Measurements from ENCODE around the gene LIF. TPM values are rescaled to one million over a fixed set of nuclear protein-coding genes. Genes with fewer than 3 reads are reported as not detected.
A peak's percentile ranks its signal among the peaks of the same experiment; 100 is the strongest.
"Not testable (repeated sequence)": the region's sequence is repeated elsewhere in the genome, so short reads cannot be mapped to it uniquely, and the experiment has no call there.

Gene LIF
- total RNA-seq, 1 donor from 2014 or later, result 3.8 TPM

- H3K27ac Mint-ChIP-seq, result no peak overlapping the region
- no peaks in the 10 kb centered on the region for H3K36me3 Mint-ChIP-seq
- DNase-seq (ENCODE audit: extremely low spot score, unreplicated experiment), result no peak
- H3K9me3 Mint-ChIP-seq, result no peaks in the 10 kb centered on the region
- no peak overlapping the region for H3K4me3 Mint-ChIP-seq
- peaks cover 5% of the 10 kb centered on the region for H3K4me1 Mint-ChIP-seq (ENCODE audit: unreplicated experiment)
- H3K27me3 Mint-ChIP-seq, result peaks cover 15% of the 10 kb centered on the region
- TF ChIP-seq, protein P1, sequence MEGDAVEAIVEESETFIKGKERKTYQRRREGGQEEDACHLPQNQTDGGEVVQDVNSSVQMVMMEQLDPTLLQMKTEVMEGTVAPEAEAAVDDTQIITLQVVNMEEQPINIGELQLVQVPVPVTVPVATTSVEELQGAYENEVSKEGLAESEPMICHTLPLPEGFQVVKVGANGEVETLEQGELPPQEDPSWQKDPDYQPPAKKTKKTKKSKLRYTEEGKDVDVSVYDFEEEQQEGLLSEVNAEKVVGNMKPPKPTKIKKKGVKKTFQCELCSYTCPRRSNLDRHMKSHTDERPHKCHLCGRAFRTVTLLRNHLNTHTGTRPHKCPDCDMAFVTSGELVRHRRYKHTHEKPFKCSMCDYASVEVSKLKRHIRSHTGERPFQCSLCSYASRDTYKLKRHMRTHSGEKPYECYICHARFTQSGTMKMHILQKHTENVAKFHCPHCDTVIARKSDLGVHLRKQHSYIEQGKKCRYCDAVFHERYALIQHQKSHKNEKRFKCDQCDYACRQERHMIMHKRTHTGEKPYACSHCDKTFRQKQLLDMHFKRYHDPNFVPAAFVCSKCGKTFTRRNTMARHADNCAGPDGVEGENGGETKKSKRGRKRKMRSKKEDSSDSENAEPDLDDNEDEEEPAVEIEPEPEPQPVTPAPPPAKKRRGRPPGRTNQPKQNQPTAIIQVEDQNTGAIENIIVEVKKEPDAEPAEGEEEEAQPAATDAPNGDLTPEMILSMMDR (conservative IDR thresholded peaks at IDR 0.05), result peak; percentile 30
Measured at GRCh38 chr22:30219049-30219654, 27.4 kb downstream of the LIF start.

DNA sequence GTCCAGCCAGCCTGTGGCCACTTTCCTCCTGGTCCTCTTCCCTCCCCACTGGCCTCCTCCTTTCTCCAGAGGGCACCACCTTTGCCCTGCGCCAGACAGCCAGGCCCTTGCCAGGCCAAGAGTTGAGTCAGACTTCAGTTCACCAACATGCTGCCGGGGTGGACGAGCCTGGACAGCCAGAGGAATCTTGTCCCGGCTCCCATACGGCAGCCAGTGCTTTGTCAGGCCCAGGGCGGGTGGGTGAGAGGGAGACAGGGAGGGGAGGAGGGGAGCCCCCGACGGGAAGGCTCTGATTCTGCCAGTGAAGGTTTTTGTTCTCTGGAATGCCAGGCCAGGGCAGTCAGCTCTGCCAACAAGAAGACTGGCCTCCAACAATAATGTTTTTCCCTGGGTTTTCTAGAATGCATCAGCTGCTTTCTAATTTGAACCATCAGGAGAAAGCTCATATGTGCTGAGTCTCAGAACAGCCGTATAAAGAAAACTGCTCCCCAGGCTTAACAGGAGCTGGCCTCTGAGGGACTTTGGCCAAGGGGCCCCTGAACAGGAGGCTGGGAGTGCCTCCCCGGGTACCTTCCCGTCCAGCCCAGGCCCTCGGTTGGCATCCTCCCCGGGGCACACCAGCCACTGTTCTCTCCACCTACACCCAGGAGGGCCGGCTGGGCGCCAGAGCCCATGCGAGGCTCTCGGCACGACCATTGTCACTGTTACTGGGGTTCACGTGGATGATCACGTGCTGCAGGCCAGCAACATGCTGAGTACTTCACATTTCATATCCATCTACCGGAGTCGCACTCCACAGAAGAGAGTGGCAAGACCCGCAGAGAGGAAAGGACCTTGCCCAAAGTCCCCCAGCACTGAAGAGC lies 28.6 kb downstream of the LIF start:
- H3K36me3 Mint-ChIP-seq, result no peaks in the 10 kb centered on the region
- TF ChIP-seq, protein P1 (conservative IDR thresholded peaks at IDR 0.05), result no peak
- peaks cover 5% of the 10 kb centered on the region for H3K4me1 Mint-ChIP-seq (ENCODE audit: unreplicated experiment)
- no peaks in the 10 kb centered on the region for H3K9me3 Mint-ChIP-seq
- peaks cover 17% of the 10 kb centered on the region for H3K27me3 Mint-ChIP-seq
- H3K4me3 Mint-ChIP-seq, result no peak overlapping the region
- H3K27ac Mint-ChIP-seq, result no peak overlapping the region
- no peak for DNase-seq (ENCODE audit: extremely low spot score, unreplicated experiment)

- DNase-seq (ENCODE audit: extremely low spot score, unreplicated experiment), result no peak
- TF ChIP-seq, protein P1 (conservative IDR thresholded peaks at IDR 0.05), result no peak
- Mint-ChIP-seq H3K4me1 (ENCODE audit: unreplicated experiment) (peaks cover 12% of the 10 kb centered on the region), H3K9me3 (no peaks in the 10 kb centered on the region), H3K36me3 (no peaks in the 10 kb centered on the region), H3K4me3 (no peak overlapping the region), H3K27me3 (peaks cover 21% of the 10 kb centered on the region), H3K27ac (no peak overlapping the region)
Measured at GRCh38 chr22:30216710-30217109, 29.8 kb downstream of the LIF start.

DNA sequence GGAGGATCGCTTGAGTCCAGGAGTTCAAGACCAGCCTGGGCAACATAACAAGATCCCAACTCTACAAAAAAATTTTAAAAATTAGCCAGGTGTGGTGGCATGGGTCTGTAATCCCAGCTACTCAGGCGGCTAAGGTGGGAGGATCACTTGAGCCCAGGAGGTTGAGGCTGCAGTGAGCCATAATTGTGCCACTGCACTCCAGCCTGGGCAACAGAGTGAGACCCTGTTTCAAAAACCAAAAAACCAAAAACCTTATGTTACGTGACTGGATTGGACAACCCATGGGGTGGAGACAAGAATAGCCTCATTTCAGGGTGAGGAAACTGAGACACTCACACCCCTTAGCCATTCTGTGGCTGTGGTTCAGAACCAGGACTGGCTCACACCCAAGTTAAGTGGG lies 30.3 kb downstream of the LIF start:
- not testable (repeated sequence) for H3K4me3 Mint-ChIP-seq; DNase-seq (ENCODE audit: extremely low spot score, unreplicated experiment); H3K27ac Mint-ChIP-seq; H3K9me3 Mint-ChIP-seq; H3K36me3 Mint-ChIP-seq
- Mint-ChIP-seq H3K4me1 (ENCODE audit: unreplicated experiment) (peaks cover 15% of the 10 kb centered on the region), H3K27me3 (peaks cover 21% of the 10 kb centered on the region)

- Mint-ChIP-seq H3K4me1 (ENCODE audit: unreplicated experiment) (peaks cover 25% of the 10 kb centered on the region), H3K27ac (no peak overlapping the region), H3K27me3 (peaks cover 25% of the 10 kb centered on the region), H3K9me3 (no peaks in the 10 kb centered on the region), H3K36me3 (no peaks in the 10 kb centered on the region), H3K4me3 (no peak overlapping the region)
- no peak for DNase-seq (ENCODE audit: extremely low spot score, unreplicated experiment)
- TF ChIP-seq, protein P1 (conservative IDR thresholded peaks at IDR 0.05), result no peak
Measured at GRCh38 chr22:30214703-30215407, 31.7 kb downstream of the LIF start.

Data from type B pancreatic cell (in vitro differentiated cells).